Testis (tissue), 2 donors: Measurements from ENCODE around the gene MYB.

ENCODE experiments used
- CTCF ChIP-seq, 3 experiments: fragments of 450-650 bp in 2 of 3; fragments of 200-600 bp in 1 of 3; sonication (generic) in 1 of 3; IDR thresholded peaks; one replicate each; pipeline ENCODE4 v1.5.1; 2016 to 2019; ENCODE audit warnings: antibody characterized with exemption in 3 of 3, mild to moderate bottlenecking in 2 of 3, moderate library complexity in 1 of 3
- POLR2A ChIP-seq: fragments of 450-650 bp; IDR thresholded peaks from one replicate; pipeline ENCODE4 v1.6.1; 2017; ENCODE audit warnings: antibody characterized with exemption, mild to moderate bottlenecking, moderate library complexity

DNA sequence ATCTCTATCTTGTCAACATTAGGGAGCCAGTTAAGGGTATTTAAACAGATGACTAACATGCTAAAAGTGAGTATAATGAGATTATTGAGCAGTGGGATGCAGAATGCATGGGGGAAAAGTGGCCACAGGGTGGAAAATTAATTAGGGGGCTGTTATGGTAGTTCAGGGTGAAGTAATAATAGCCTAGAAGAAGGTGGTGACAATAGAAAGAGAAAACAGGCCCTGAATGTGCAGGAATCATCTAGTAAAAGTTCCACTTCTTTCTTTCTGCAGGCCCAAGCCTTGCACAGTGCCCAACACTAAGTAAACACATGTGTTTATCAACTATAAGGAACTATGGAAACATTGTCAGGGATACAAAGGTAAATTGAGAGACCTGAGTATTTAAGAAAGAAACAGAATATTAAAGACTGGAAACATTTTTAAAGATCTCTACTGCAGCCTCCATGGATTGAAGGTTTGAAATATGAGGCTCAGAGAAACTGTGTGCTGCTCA is 7.1 kb upstream of the MYB start:
- TF ChIP-seq CTCF (IDR thresholded peaks at IDR 0.05): no peak
- no peak for TF ChIP-seq POLR2A
